Prostate gland (tissue), 2 donors: ENCODE data around the gene UBXN7. TPM values are rescaled to one million over a fixed set of nuclear protein-coding genes. Genes with fewer than 3 reads are reported as not detected.
"Not testable (repeated sequence)": the region's sequence is repeated elsewhere in the genome, so short reads cannot be mapped to it uniquely, and the experiment has no call there.

Source experiments
- DNase-seq: peaks from one replicate; pipeline ENCODE4 v3.0.0-alpha.2; 2019; ENCODE audit warnings: low spot score
- H3K27ac ChIP-seq, 2 donors: fragments of 200-600 bp; sonication (generic); 2 replicates each; pipeline ENCODE4 v1.5.1; 2017 to 2019
- H3K27me3 ChIP-seq: fragments of 200-600 bp; sonication (generic); replicated peaks from 2 replicates; pipeline ENCODE4 v1.5.1; 2019; ENCODE audit not compliant: insufficient read depth
- H3K36me3 ChIP-seq, 2 donors: fragments of 200-600 bp; sonication (generic); 1 replicate in 1 of 2; 2 replicates in 1 of 2; pipeline versions ENCODE4 v1.5.1 to v1.8.1; 2017 to 2019
- H3K4me1 ChIP-seq: fragments of 200-600 bp; sonication (generic); replicated peaks from 2 replicates; pipeline ENCODE4 v1.5.1; 2019
- H3K4me3 ChIP-seq, 2 donors: fragments of 200-600 bp; sonication (generic); 2 replicates each; pipeline ENCODE4 v1.5.1; 2017 to 2019
- H3K9me3 ChIP-seq: fragments of 200-600 bp; sonication (generic); 2 replicates; pipeline ENCODE4 v1.5.1; 2017
- CTCF ChIP-seq, 4 experiments: fragments of 200-600 bp in 2 of 4; fragments of 450-650 bp in 2 of 4; sonication (generic) in 2 of 4; IDR thresholded peaks; 1 replicate in 3 of 4; 2 replicates in 1 of 4; pipeline ENCODE4 v1.5.1; 2016 to 2019; ENCODE audit warnings: antibody characterized with exemption in 4 of 4, mild to moderate bottlenecking in 2 of 4, moderate library complexity in 2 of 4
- POLR2A ChIP-seq: fragments of 450-650 bp; IDR thresholded peaks from one replicate; pipeline ENCODE4 v1.6.1; 2016; ENCODE audit warnings: antibody characterized with exemption, mild to moderate bottlenecking
- POLR2AphosphoS5 ChIP-seq: sonication (generic); formaldehyde crosslinking; IDR thresholded peaks from one replicate; pipeline ENCODE4 v1.6.1; 2017; ENCODE audit warnings: antibody characterized with exemption
- WGBS: methylation state at CpG from one replicate; pipeline ENCODE4 v1.1.5; 2018; 5-methylcytosine and 5-hydroxymethylcytosine counted together
- intact Hi-C: fragments of 100-400 bp; cut with DNase I; formaldehyde crosslinking; loops from one replicate; pipeline ENCODE4 v1.14.2; 2022
- total RNA-seq, 2 donors: library from RNA; depleted of rRNA; stranded (reverse); fragments of >200 nt; gene quantifications; one replicate each; pipeline ENCODE4 v1.1.0, GENCODE V29; 2016

Gene UBXN7, protein sequence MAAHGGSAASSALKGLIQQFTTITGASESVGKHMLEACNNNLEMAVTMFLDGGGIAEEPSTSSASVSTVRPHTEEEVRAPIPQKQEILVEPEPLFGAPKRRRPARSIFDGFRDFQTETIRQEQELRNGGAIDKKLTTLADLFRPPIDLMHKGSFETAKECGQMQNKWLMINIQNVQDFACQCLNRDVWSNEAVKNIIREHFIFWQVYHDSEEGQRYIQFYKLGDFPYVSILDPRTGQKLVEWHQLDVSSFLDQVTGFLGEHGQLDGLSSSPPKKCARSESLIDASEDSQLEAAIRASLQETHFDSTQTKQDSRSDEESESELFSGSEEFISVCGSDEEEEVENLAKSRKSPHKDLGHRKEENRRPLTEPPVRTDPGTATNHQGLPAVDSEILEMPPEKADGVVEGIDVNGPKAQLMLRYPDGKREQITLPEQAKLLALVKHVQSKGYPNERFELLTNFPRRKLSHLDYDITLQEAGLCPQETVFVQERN
- total RNA-seq: 10 to 100 TPM; 19.1 to 36.9 TPM

- DNase-seq: peak; percentile 93
- intact Hi-C loops: loop anchor here (2.0 kb wide), 1 partner anchor 70 kb away; the partner anchor contains the start of gene RNF168
- peak; percentile 94 for TF ChIP-seq POLR2AphosphoS5
- TF ChIP-seq POLR2A: peak; percentile 91
- TF ChIP-seq CTCF (IDR thresholded peaks at IDR 0.05): peak in 1 of 4 experiments; percentile 12
- Histone ChIP-seq H3K36me3 (no peaks in the 10 kb centered on the region), H3K4me1 (no peaks in the 10 kb centered on the region), H3K4me3 (peak within 1 kb of the TSS; percentile 96 to 100), H3K27me3 (no peaks in the 10 kb centered on the region), H3K27ac (peak within 1 kb of the TSS; percentile 95 to 98), H3K9me3 (no peaks in the 10 kb centered on the region)
- WGBS: 1% methylated on average over 58 of the region's 67 CpGs
These were observed at the start of gene UBXN7 for GRCh38 chr3:196432137-196432879. Gene UBXN7, minus strand, starts transcription at chr3:196432427. Its CDS starts 28 bp downstream, at chr3:196432399.

DNA sequence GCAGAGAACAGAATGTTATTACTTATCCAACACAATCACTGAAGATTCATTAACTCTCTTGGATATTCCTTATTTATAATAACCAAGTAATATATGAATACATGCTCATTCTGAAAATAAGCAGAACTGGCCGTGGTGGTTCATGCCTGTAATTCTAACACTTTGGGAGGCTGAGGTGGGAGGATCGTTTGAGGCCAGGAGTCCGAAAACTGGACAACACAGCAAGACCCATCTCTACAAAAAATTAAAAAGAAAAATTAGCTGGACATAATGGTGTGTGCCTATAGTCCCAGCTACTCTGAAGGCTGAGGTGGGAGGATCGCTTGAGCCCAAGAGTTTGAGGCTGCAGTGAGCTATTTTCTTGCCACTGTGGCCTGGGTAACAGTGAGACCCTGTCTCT lies 45.5 kb upstream of the UBXN7 start:
- intact Hi-C loops: no loop called here
- TF ChIP-seq CTCF (IDR thresholded peaks at IDR 0.05) (no peak), POLR2A (no peak), POLR2AphosphoS5 (no peak)
- Histone ChIP-seq H3K36me3 (peaks cover 0 to 6% of the 10 kb centered on the region in 2 donors), H3K9me3 (no peaks in the 10 kb centered on the region), H3K27me3 (no peaks in the 10 kb centered on the region), H3K4me1 (no peaks in the 10 kb centered on the region), H3K27ac (no peak overlapping the region), H3K4me3 (no peak overlapping the region)
- WGBS: 97% methylated on average over 4 of the region's 4 CpGs
- DNase-seq: no peak

- DNase-seq: no peak
- H3K4me1 ChIP-seq: no peaks in the 10 kb centered on the region
- no peak overlapping the region for H3K27ac ChIP-seq
- TF ChIP-seq POLR2AphosphoS5 (no peak), CTCF (IDR thresholded peaks at IDR 0.05) (no peak), POLR2A (no peak)
- 90% methylated on average over 8 of the region's 8 CpGs for WGBS
- H3K9me3 ChIP-seq: no peaks in the 10 kb centered on the region
- H3K27me3 ChIP-seq: no peaks in the 10 kb centered on the region
- peaks cover 0 to 15% of the 10 kb centered on the region in 2 donors for H3K36me3 ChIP-seq
- no peak overlapping the region for H3K4me3 ChIP-seq
- intact Hi-C loops: no loop called here
These were observed 40.1 kb upstream of the UBXN7 start for GRCh38 chr3:196472286-196472685.

DNA sequence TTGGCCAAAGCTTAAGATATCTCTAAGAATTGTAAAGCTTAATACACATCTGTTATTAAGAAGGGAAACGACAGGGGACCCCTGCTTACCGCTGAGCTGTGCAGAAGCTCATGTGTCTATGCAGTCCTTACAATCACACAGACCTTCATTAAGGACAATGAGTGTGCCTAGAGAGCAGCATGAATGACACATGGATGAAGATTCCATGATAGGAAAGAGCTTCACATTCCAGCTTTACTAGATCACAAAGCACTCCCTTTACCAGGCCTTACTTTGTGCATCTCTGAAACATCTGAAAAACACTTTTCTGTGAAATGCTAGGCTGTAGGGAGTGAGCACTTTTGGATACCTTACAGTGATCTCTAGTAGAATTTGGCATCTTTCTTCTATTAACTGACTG lies 39.3 kb upstream of the UBXN7 start:
- Histone ChIP-seq H3K4me1 (no peaks in the 10 kb centered on the region), H3K9me3 (no peaks in the 10 kb centered on the region), H3K27me3 (no peaks in the 10 kb centered on the region), H3K27ac (no peak overlapping the region), H3K4me3 (no peak overlapping the region), H3K36me3 (peaks cover 0 to 15% of the 10 kb centered on the region in 2 donors)
- 83% methylated on average over 2 of the region's 2 CpGs for WGBS
- TF ChIP-seq POLR2A (no peak), POLR2AphosphoS5 (no peak), CTCF (IDR thresholded peaks at IDR 0.05) (no peak)
- intact Hi-C loops: no loop called here
- DNase-seq: no peak

DNA sequence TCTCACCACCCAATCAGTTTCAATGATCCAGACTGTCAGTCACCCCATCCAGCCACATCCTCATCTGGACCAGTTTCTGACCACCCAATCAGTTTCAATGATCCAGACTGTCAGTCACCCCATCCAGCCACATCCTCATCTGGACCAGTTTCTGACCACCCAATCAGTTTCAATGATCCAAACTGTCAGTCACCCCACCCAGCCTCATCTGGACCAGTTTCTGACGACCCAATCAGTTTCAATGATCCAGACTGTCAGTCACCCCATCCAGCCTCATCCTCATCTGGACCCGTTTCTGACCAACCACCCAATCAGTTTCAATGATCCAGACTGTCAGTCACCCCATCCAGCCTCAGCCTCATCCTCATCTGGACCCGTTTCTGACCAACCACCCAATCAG lies 38.0 kb upstream of the UBXN7 start:
- H3K27me3 ChIP-seq, H3K9me3 ChIP-seq, H3K27ac ChIP-seq, DNase-seq, H3K4me1 ChIP-seq, intact Hi-C loops, H3K4me3 ChIP-seq: not testable (repeated sequence)
- 92% methylated on average over 3 of the region's 3 CpGs for WGBS
- H3K36me3 ChIP-seq: peaks cover 0 to 15% of the 10 kb centered on the region in 2 donors
